Fibroblast of lung (primary cell): Measurements from ENCODE around the gene TXNDC12. TPM values are rescaled to one million over a fixed set of nuclear protein-coding genes. Genes with fewer than 3 reads are reported as not detected.

ENCODE experiments used
- DNase-seq, 2 donors: peaks; one replicate each; pipeline versions ENCODE4 v3.0.0 to v3.0.0-alpha.2; 2010; ENCODE audit warnings: low read depth in 2 of 2
- H2AFZ ChIP-seq: 2 replicates; pipeline ENCODE4 v1.5.1; 2012; ENCODE audit warnings: low read length, control low read depth, inconsistent platforms
- H3K27ac ChIP-seq: 2 replicates; pipeline ENCODE4 v1.5.1; 2011; ENCODE audit warnings: low read length, control low read depth; ENCODE audit not compliant: insufficient read depth
- H3K27me3 ChIP-seq: 2 replicates; pipeline ENCODE4 v1.5.1; 2011; ENCODE audit warnings: mild to moderate bottlenecking, low read length; ENCODE audit not compliant: control insufficient read depth, insufficient read depth
- H3K36me3 ChIP-seq: 2 replicates; pipeline ENCODE4 v1.5.1; 2011; ENCODE audit warnings: low read length; ENCODE audit not compliant: control insufficient read depth, insufficient read depth
- H3K4me1 ChIP-seq: 2 replicates; pipeline ENCODE4 v1.5.1; 2011; ENCODE audit warnings: low read length; ENCODE audit not compliant: control insufficient read depth, insufficient read depth; ENCODE audit errors: extremely low read depth
- H3K4me2 ChIP-seq: 2 replicates; pipeline ENCODE4 v1.5.1; 2011; ENCODE audit warnings: low read length, control low read depth; ENCODE audit not compliant: insufficient read depth; ENCODE audit errors: extremely low read depth
- H3K4me3 ChIP-seq, 4 experiments: fragments of 200-600 bp in 1 of 4; sonication (generic) in 1 of 4; replicated peaks in 1 of 4; 2 replicates each; pipeline ENCODE4 v1.5.1; 2011 to 2016; ENCODE audit warnings: low read length in 4 of 4, low read depth in 3 of 4, mild to moderate bottlenecking in 3 of 4, control low read depth in 2 of 4, inconsistent platforms in 1 of 4, mixed read lengths in 1 of 4; ENCODE audit not compliant: insufficient read depth in 1 of 4; ENCODE audit errors: control extremely low read depth in 1 of 4
- H3K79me2 ChIP-seq: 2 replicates; pipeline ENCODE4 v1.5.1; 2012; ENCODE audit warnings: mild to moderate bottlenecking, low read length, inconsistent platforms; ENCODE audit not compliant: control insufficient read depth, insufficient read depth
- H3K9ac ChIP-seq: 2 replicates; pipeline ENCODE4 v1.5.1; 2011; ENCODE audit warnings: mild to moderate bottlenecking, low read length, control low read depth; ENCODE audit not compliant: insufficient read depth
- H3K9me3 ChIP-seq: 2 replicates; pipeline ENCODE4 v1.5.1; 2012; ENCODE audit warnings: low read depth, low read length; ENCODE audit not compliant: control insufficient read depth, insufficient read depth
- H4K20me1 ChIP-seq: 2 replicates; pipeline ENCODE4 v1.5.1; 2011; ENCODE audit warnings: low read length; ENCODE audit not compliant: control insufficient read depth, insufficient read depth; ENCODE audit errors: extremely low read depth
- CTCF ChIP-seq, 2 donors: IDR thresholded peaks in 1 of 2; conservative IDR thresholded peaks in 1 of 2; 1 replicate in 1 of 2; 2 replicates in 1 of 2; pipeline ENCODE4 v1.5.1; 2011 to 2012; ENCODE audit warnings: low read length in 2 of 2, control low read depth in 1 of 2, inconsistent platforms in 1 of 2, low read depth in 1 of 2, mild to moderate bottlenecking in 1 of 2
- EZH2 ChIP-seq: IDR thresholded peaks from 2 replicates; pipeline ENCODE4 v1.5.1; 2012; ENCODE audit warnings: low read length, control low read depth, mild to moderate bottlenecking; ENCODE audit errors: missing control alignments
- polyA plus RNA-seq, 2 donors: library from polyadenylated mRNA; depleted of rRNA in 1 of 2; stranded (reverse) in 1 of 2; unstranded in 1 of 2; fragments of >200 nt; gene quantifications; 2 replicates each; pipeline ENCODE4 v1.2.1, GENCODE V29; 2011 to 2012; ENCODE audit warnings: missing spikeins in 1 of 2
- total RNA-seq: library from RNA; depleted of rRNA; stranded (reverse); fragments of >200 nt; gene quantifications from 2 replicates; pipeline ENCODE4 v1.2.1, GENCODE V29; 2014

TXNDC12 gene
- total and polyA plus RNA-seq, 2 donors (not counting 1 experiment from before 2014, with no cell fraction given) = 32.4 to 34.5 TPM

GRCh38 chr1:52034050-52034384 is 21.0 kb downstream of the TXNDC12 start:
- Histone ChIP-seq H3K9ac (peak overlapping the region; percentile 97), H3K9me3 (no peaks in the 10 kb centered on the region), H3K4me3 (peak overlapping the region; percentile 59 to 90 (median 82)), H3K4me2 (peak overlapping the region; percentile 84), H4K20me1 (no peaks in the 10 kb centered on the region), H3K36me3 (no peaks in the 10 kb centered on the region), H3K4me1 (peaks cover 7% of the 10 kb centered on the region), H2AFZ (peak overlapping the region; percentile 86), H3K27ac (peak overlapping the region; percentile 96), H3K79me2 (peaks cover 25% of the 10 kb centered on the region), H3K27me3 (no peaks in the 10 kb centered on the region)
- TF ChIP-seq CTCF (conservative IDR thresholded peaks at IDR 0.05 in 1 of 2, IDR thresholded peaks at IDR 0.05 in 1 of 2; ENCODE audit: low read depth in 1 of 2, low read length in 2 of 2) (no peak), EZH2 (no peak)
- no peak for DNase-seq

- Histone ChIP-seq H2AFZ (peak within 1 kb of the TSS; percentile 91), H3K27ac (peak within 1 kb of the TSS; percentile 96), H3K4me1 (peaks cover 7% of the 10 kb centered on the region), H3K36me3 (no peaks in the 10 kb centered on the region), H3K9me3 (no peaks in the 10 kb centered on the region), H3K27me3 (no peaks in the 10 kb centered on the region), H3K79me2 (peaks cover 25% of the 10 kb centered on the region), H3K4me3 (peak within 1 kb of the TSS; percentile 59 to 90 (median 82)), H3K4me2 (peak within 1 kb of the TSS; percentile 93), H3K9ac (peak within 1 kb of the TSS; percentile 97), H4K20me1 (no peaks in the 10 kb centered on the region)
- peak; percentile 93 for DNase-seq
- TF ChIP-seq CTCF (conservative IDR thresholded peaks at IDR 0.05 in 1 of 2, IDR thresholded peaks at IDR 0.05 in 1 of 2; ENCODE audit: low read depth in 1 of 2, low read length in 2 of 2) (no peak), EZH2 (no peak)
Measured at GRCh38 chr1:52033190-52034049, 21.6 kb downstream of the TXNDC12 start, which contains the start of gene KTI12. KTI12 (minus strand) TSS chr1:52033810; CDS start chr1:52033761, 49 bp downstream.

- TF ChIP-seq EZH2 (no peak), CTCF (conservative IDR thresholded peaks at IDR 0.05 in 1 of 2, IDR thresholded peaks at IDR 0.05 in 1 of 2; ENCODE audit: low read depth in 1 of 2, low read length in 2 of 2) (no peak)
- Histone ChIP-seq H4K20me1 (no peaks in the 10 kb centered on the region), H3K36me3 (no peaks in the 10 kb centered on the region), H3K9ac (peak overlapping the region; percentile 97), H3K4me2 (peak overlapping the region; percentile 93), H3K4me1 (peaks cover 7% of the 10 kb centered on the region), H3K9me3 (no peaks in the 10 kb centered on the region), H2AFZ (no peak overlapping the region), H3K27me3 (no peaks in the 10 kb centered on the region), H3K27ac (peak overlapping the region; percentile 96), H3K79me2 (peaks cover 25% of the 10 kb centered on the region), H3K4me3 (peak overlapping the region; percentile 59 to 90 (median 82))
- DNase-seq = peak; percentile 59 to 67
Measured at GRCh38 chr1:52032785-52033131, 22.2 kb downstream of the TXNDC12 start.
